ENCODE data around the gene ALOXE3.
A peak's percentile ranks its signal among the peaks of the same experiment; 100 is the strongest.

- TF ChIP-seq CTCF (IDR thresholded peaks at IDR 0.05) (peak; percentile 26 to 40 (median 30)), POLR2A (IDR thresholded peaks at IDR 0.05; ENCODE audit: low read depth) (no peak)
Observed at GRCh38 chr17:8121681-8122421, 3.5 kb upstream of the ALOXE3 start.
